Left lobe of liver (tissue), 2 donors: ENCODE data around the gene SFXN4. TPM values are rescaled to one million over a fixed set of nuclear protein-coding genes. Genes with fewer than 3 reads are reported as not detected.
"Not testable (repeated sequence)": the region's sequence is repeated elsewhere in the genome, so short reads cannot be mapped to it uniquely, and the experiment has no call there.

Experiments
- ATAC-seq: fragments of 200-7000 bp; cut with Tn5 transposase; one replicate; pipeline ENCODE4 v1.9.1; 2020; ENCODE audit warnings: mild to moderate bottlenecking, moderate library complexity
- DNase-seq: peaks from one replicate; pipeline ENCODE4 v3.0.0-alpha.2; 2020; ENCODE audit warnings: low spot score
- total RNA-seq: library from RNA; stranded (reverse); gene quantifications from one replicate; pipeline ENCODE4 v1.2.1, GENCODE V29; 2021
- donor health status: DM: no; HTN: no; CAD: no; lungs with moderate emphysema.
- donor health status: DM: no; HTN: yes; CAD: no.

Gene SFXN4
- total RNA-seq, 1 donor from 2014 or later, result 17.8 TPM

GRCh38 chr10:119113751-119114732, 51.5 kb downstream of the SFXN4 start:
- peak; percentile 66 for DNase-seq
- peak; percentile 79 for ATAC-seq

GRCh38 chr10:119112056-119112455, 53.5 kb downstream of the SFXN4 start:
- DNase-seq (no peak), ATAC-seq (no peak)

GRCh38 chr10:119107771-119108170, 57.7 kb downstream of the SFXN4 start:
- not testable (repeated sequence) for ATAC-seq, DNase-seq

GRCh38 chr10:119107106-119107505, 58.4 kb downstream of the SFXN4 start:
- not testable (repeated sequence) for ATAC-seq, DNase-seq

GRCh38 chr10:119105899-119106298, 59.6 kb downstream of the SFXN4 start:
- not testable (repeated sequence) for ATAC-seq, DNase-seq

- DNase-seq, result no peak
- ATAC-seq, result no peak
Observed at GRCh38 chr10:119105155-119105554, 60.4 kb downstream of the SFXN4 start.

- DNase-seq (peak; percentile 59), ATAC-seq (peak; percentile 33)
Observed at GRCh38 chr10:119104654-119105015, 60.9 kb downstream of the SFXN4 start.

GRCh38 chr10:119103903-119104653, 61.4 kb downstream of the SFXN4 start, which contains the start of gene DENND10:
Gene DENND10 (plus strand): TSS chr10:119104113. CDS start chr10:119104143, 30 bp downstream.
- DNase-seq, result peak; percentile 86
- peak; percentile 95 for ATAC-seq

- no peak for ATAC-seq
- no peak for DNase-seq
Observed at GRCh38 chr10:119103241-119103902, 62.1 kb downstream of the SFXN4 start.

GRCh38 chr10:119101366-119102098, 64.0 kb downstream of the SFXN4 start:
- ATAC-seq, result no peak
- DNase-seq, result no peak

- DNase-seq (no peak), ATAC-seq (peak; percentile 15)
Observed at GRCh38 chr10:119100434-119101238, 64.9 kb downstream of the SFXN4 start.

GRCh38 chr10:119098576-119098975, 66.9 kb downstream of the SFXN4 start:
- DNase-seq (no peak), ATAC-seq (no peak)

- not testable (repeated sequence) for ATAC-seq, DNase-seq
Observed at GRCh38 chr10:119096641-119097415, 68.7 kb downstream of the SFXN4 start.

- DNase-seq (no peak), ATAC-seq (no peak)
Observed at GRCh38 chr10:119095640-119096039, 69.9 kb downstream of the SFXN4 start.

- DNase-seq (no peak), ATAC-seq (no peak)
Observed at GRCh38 chr10:119090968-119091367, 74.5 kb downstream of the SFXN4 start.
